ENCODE measurements around the gene LRRFIP2. TPM values are rescaled to one million over a fixed set of nuclear protein-coding genes. Genes with fewer than 3 reads are reported as not detected.

LRRFIP2 gene
- total and polyA plus RNA-seq, 8 donors: 25.9 to 131 (median 39.0) TPM

DNA sequence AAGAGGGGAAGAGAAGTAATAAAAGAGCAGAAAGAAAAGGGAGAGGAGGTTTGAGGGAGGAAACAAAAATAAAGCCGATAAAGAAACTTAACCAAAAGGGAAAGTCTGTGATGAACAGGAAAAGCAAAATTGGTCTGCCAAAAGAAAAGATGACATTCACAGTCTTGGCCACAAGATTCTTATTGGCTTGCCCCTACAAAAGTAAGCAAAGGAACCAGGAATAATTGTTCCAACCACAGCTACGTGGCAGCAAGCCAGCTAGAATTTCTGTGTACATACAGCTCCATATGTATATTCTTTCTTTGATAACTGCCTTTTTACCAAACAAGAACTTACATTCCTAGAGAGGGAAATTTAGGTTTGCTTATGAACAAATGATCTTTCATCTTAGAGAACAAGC is 101.5 kb downstream of the LRRFIP2 start:
- Histone ChIP-seq H3K27ac (peak overlapping the region; percentile 15 to 62 (median 56)), H3K4me1 (peaks cover 0 to 30% (median 13%) of the 10 kb centered on the region in 4 donors), H3K4me3 (no peak overlapping the region), H3K36me3 (peaks cover 3 to 55% (median 46%) of the 10 kb centered on the region in 4 donors), H3K27me3 (no peaks in the 10 kb centered on the region), H3K9me3 (no peaks in the 10 kb centered on the region)
- TF ChIP-seq POLR2A (IDR thresholded peaks at IDR 0.05): no peak
- peak in 2 of 3 donors; percentile 29 to 66 for TF ChIP-seq POLR2AphosphoS5 (IDR thresholded peaks at IDR 0.05)
- no peak for TF ChIP-seq CTCF (IDR thresholded peaks at IDR 0.05)
- TF ChIP-seq EP300 (IDR thresholded peaks at IDR 0.05): no peak
- WGBS, 5 donors: 5 to 10% (median 6%) methylated on average over 2 of the region's 2 CpGs
- DNase-seq: peak; percentile 89 to 91
- intact Hi-C loops (cut with DNase I; ENCODE audit: low total_unique reads): no loop called here

GRCh38 chr3:37071921-37072320 is 102.5 kb downstream of the LRRFIP2 start:
- WGBS, 5 donors: 57 to 90% (median 70%) methylated on average over 3 of the region's 3 CpGs
- Histone ChIP-seq H3K9me3 (no peaks in the 10 kb centered on the region), H3K36me3 (peaks cover 3 to 46% (median 37%) of the 10 kb centered on the region in 4 donors), H3K4me3 (no peak overlapping the region), H3K27ac (no peak overlapping the region), H3K27me3 (no peaks in the 10 kb centered on the region), H3K4me1 (peaks cover 0 to 30% (median 13%) of the 10 kb centered on the region in 4 donors)
- intact Hi-C loops (cut with DNase I; ENCODE audit: low total_unique reads): no loop called here
- TF ChIP-seq POLR2A (IDR thresholded peaks at IDR 0.05) (no peak), POLR2AphosphoS5 (IDR thresholded peaks at IDR 0.05) (no peak), CTCF (IDR thresholded peaks at IDR 0.05) (no peak), EP300 (IDR thresholded peaks at IDR 0.05) (no peak)
- no peak for DNase-seq

- no peak overlapping the region for H3K27ac ChIP-seq
- no peaks in the 10 kb centered on the region for H3K27me3 ChIP-seq
- WGBS, 5 donors: 83 to 94% (median 88%) methylated on average over 1 of the region's 1 CpG
- H3K4me1 ChIP-seq: peaks cover 0 to 16% (median 6%) of the 10 kb centered on the region in 4 donors
- no peak overlapping the region for H3K4me3 ChIP-seq
- peaks cover 8 to 54% (median 43%) of the 10 kb centered on the region in 4 donors for H3K36me3 ChIP-seq
- intact Hi-C loops (cut with DNase I; ENCODE audit: low total_unique reads): no loop called here
- DNase-seq: no peak
- TF ChIP-seq EP300 (IDR thresholded peaks at IDR 0.05) (no peak), POLR2AphosphoS5 (IDR thresholded peaks at IDR 0.05) (no peak), POLR2A (IDR thresholded peaks at IDR 0.05) (no peak), CTCF (IDR thresholded peaks at IDR 0.05) (no peak)
- H3K9me3 ChIP-seq: no peaks in the 10 kb centered on the region
Observed at GRCh38 chr3:37068031-37068430, 106.4 kb downstream of the LRRFIP2 start.

GRCh38 chr3:37067577-37067976 is 106.8 kb downstream of the LRRFIP2 start:
- no peak for DNase-seq
- 77 to 88% (median 83%) methylated on average over 3 of the region's 3 CpGs for WGBS, 5 donors
- Histone ChIP-seq H3K27me3 (no peaks in the 10 kb centered on the region), H3K4me1 (peaks cover 0 to 12% (median 4%) of the 10 kb centered on the region in 4 donors), H3K36me3 (peaks cover 8 to 58% (median 47%) of the 10 kb centered on the region in 4 donors), H3K27ac (no peak overlapping the region), H3K4me3 (no peak overlapping the region), H3K9me3 (no peaks in the 10 kb centered on the region)
- intact Hi-C loops (cut with DNase I; ENCODE audit: low total_unique reads): no loop called here
- TF ChIP-seq POLR2A (IDR thresholded peaks at IDR 0.05) (no peak), POLR2AphosphoS5 (IDR thresholded peaks at IDR 0.05) (no peak), CTCF (IDR thresholded peaks at IDR 0.05) (no peak)
